ENCODE data around the gene ANKHD1. TPM values are rescaled to one million over a fixed set of nuclear protein-coding genes. Genes with fewer than 3 reads are reported as not detected.

ANKHD1 gene
- total and polyA plus RNA-seq, 4 donors, result 17.0 to 138 (median 94.8) TPM

GRCh38 chr5:140564196-140565023 is 162.8 kb downstream of the ANKHD1 start, which contains the start of the genes APBB3 and SLC35A4:
Gene APBB3 (minus strand): TSS chr5:140564598. CDS start chr5:140564245, 353 bp downstream.
Gene SLC35A4 (plus strand): TSS chr5:140564828. CDS start chr5:140567170, 2,342 bp downstream.
- intact Hi-C loops (cut with DNase I), result loop anchor here in 1 of 2 donors (2.0 to 10.0 kb wide), 3 partner anchors 73 to 164 kb away; partner anchors contain the start of genes ANKHD1, TMCO6 and ZMAT2
- no peaks in the 10 kb centered on the region for H3K36me3 ChIP-seq (ENCODE audit: control insufficient read depth in 1 of 2, insufficient read depth in 2 of 2, low read length in 1 of 2)

GRCh38 chr5:140565024-140565779 is 163.6 kb downstream of the ANKHD1 start:
- no peak for ATAC-seq (ENCODE audit: low FRiP score)
- intact Hi-C loops (cut with DNase I), result loop anchor here in 1 of 2 donors (2.0 to 10.0 kb wide), 2 partner anchors 140 to 164 kb away; partner anchors contain the start of genes ANKHD1 and ZMAT2
- Histone ChIP-seq H3K27ac (ENCODE audit: low read depth in 1 of 2, low read length in 2 of 2) (peak overlapping the region in 1 of 2 donors; percentile 47), H3K4me3 (ENCODE audit: low read length in 2 of 2) (peak overlapping the region; percentile 18 to 64), H3K4me1 (ENCODE audit: control insufficient read depth in 1 of 2, insufficient read depth in 2 of 2, low read length in 2 of 2) (no peaks in the 10 kb centered on the region), H3K9me3 (ENCODE audit: control insufficient read depth, low read length) (no peaks in the 10 kb centered on the region), H3K27me3 (ENCODE audit: control insufficient read depth in 1 of 2, insufficient read depth in 2 of 2, low read length in 1 of 2) (no peaks in the 10 kb centered on the region), H3K36me3 (ENCODE audit: control insufficient read depth in 1 of 2, insufficient read depth in 2 of 2, low read length in 1 of 2) (no peaks in the 10 kb centered on the region)
- DNase-seq, result no peak
- 5 to 7% methylated on average over 13 of the region's 13 CpGs for WGBS, 2 donors

More at GRCh38 chr5:140564196-140565023, 162.8 kb downstream of the ANKHD1 start, which contains the start of the genes APBB3 and SLC35A4:
- no peaks in the 10 kb centered on the region for H3K9me3 ChIP-seq (ENCODE audit: control insufficient read depth, low read length)
- H3K4me3 ChIP-seq (ENCODE audit: low read length in 2 of 2), result peak within 1 kb of the TSS; percentile 64 to 69
- DNase-seq, result peak; percentile 98 to 99
- ATAC-seq (ENCODE audit: low FRiP score), result peak; percentile 96
- no peaks in the 10 kb centered on the region for H3K27me3 ChIP-seq (ENCODE audit: control insufficient read depth in 1 of 2, insufficient read depth in 2 of 2, low read length in 1 of 2)
- H3K27ac ChIP-seq (ENCODE audit: low read depth in 1 of 2, low read length in 2 of 2), result peak within 1 kb of the TSS; percentile 29 to 91
- no peaks in the 10 kb centered on the region for H3K4me1 ChIP-seq (ENCODE audit: control insufficient read depth in 1 of 2, insufficient read depth in 2 of 2, low read length in 2 of 2)
- WGBS, 2 donors, result 0% methylated on average over 74 of the region's 74 CpGs

GRCh38 chr5:140565780-140566095 is 164.1 kb downstream of the ANKHD1 start:
- intact Hi-C loops (cut with DNase I), result loop anchor here (2.0 to 10.0 kb wide), 3 partner anchors 67 to 165 kb away; partner anchors contain the start of genes ANKHD1 (in 1 of the 2), CD14 (in 1 of the 2) and ZMAT2 (in 1 of the 2)
- Histone ChIP-seq H3K36me3 (ENCODE audit: control insufficient read depth in 1 of 2, insufficient read depth in 2 of 2, low read length in 1 of 2) (no peaks in the 10 kb centered on the region), H3K4me3 (ENCODE audit: low read length in 2 of 2) (no peak overlapping the region), H3K27ac (ENCODE audit: low read depth in 1 of 2, low read length in 2 of 2) (no peak overlapping the region), H3K4me1 (ENCODE audit: control insufficient read depth in 1 of 2, insufficient read depth in 2 of 2, low read length in 2 of 2) (no peaks in the 10 kb centered on the region), H3K9me3 (ENCODE audit: control insufficient read depth, low read length) (no peaks in the 10 kb centered on the region), H3K27me3 (ENCODE audit: control insufficient read depth in 1 of 2, insufficient read depth in 2 of 2, low read length in 1 of 2) (no peaks in the 10 kb centered on the region)
- ATAC-seq (ENCODE audit: low FRiP score), result no peak
- no peak for DNase-seq
- WGBS, 2 donors, result 79% methylated on average over 4 of the region's 4 CpGs

GRCh38 chr5:140566665-140567064 is 165.0 kb downstream of the ANKHD1 start:
- H3K4me3 ChIP-seq (ENCODE audit: low read length in 2 of 2), result no peak overlapping the region
- no peaks in the 10 kb centered on the region for H3K36me3 ChIP-seq (ENCODE audit: control insufficient read depth in 1 of 2, insufficient read depth in 2 of 2, low read length in 1 of 2)
- no peaks in the 10 kb centered on the region for H3K4me1 ChIP-seq (ENCODE audit: control insufficient read depth in 1 of 2, insufficient read depth in 2 of 2, low read length in 2 of 2)
- no peak for DNase-seq
- 91 to 94% methylated on average over 5 of the region's 5 CpGs for WGBS, 2 donors
- no peak overlapping the region for H3K27ac ChIP-seq (ENCODE audit: low read depth in 1 of 2, low read length in 2 of 2)
- ATAC-seq (ENCODE audit: low FRiP score), result no peak
- H3K27me3 ChIP-seq (ENCODE audit: control insufficient read depth in 1 of 2, insufficient read depth in 2 of 2, low read length in 1 of 2), result no peaks in the 10 kb centered on the region
- no peaks in the 10 kb centered on the region for H3K9me3 ChIP-seq (ENCODE audit: control insufficient read depth, low read length)
- intact Hi-C loops (cut with DNase I), result loop anchor here (2.0 to 10.0 kb wide), 2 partner anchors 66 to 138 kb away; partner anchors contain the start of genes CD14 (in 1 of the 2) and ZMAT2 (in 1 of the 2)

- no peaks in the 10 kb centered on the region for H3K36me3 ChIP-seq (ENCODE audit: control insufficient read depth in 1 of 2, insufficient read depth in 2 of 2, low read length in 1 of 2)
- no peak for ATAC-seq (ENCODE audit: low FRiP score)
- no peak for DNase-seq
- intact Hi-C loops (cut with DNase I), result loop anchor here (2.0 to 10.0 kb wide), 2 partner anchors 66 to 138 kb away; partner anchors contain the start of genes CD14 (in 1 of the 2) and ZMAT2 (in 1 of the 2)
- no peak overlapping the region for H3K4me3 ChIP-seq (ENCODE audit: low read length in 2 of 2)
- no peaks in the 10 kb centered on the region for H3K27me3 ChIP-seq (ENCODE audit: control insufficient read depth in 1 of 2, insufficient read depth in 2 of 2, low read length in 1 of 2)
- no peaks in the 10 kb centered on the region for H3K4me1 ChIP-seq (ENCODE audit: control insufficient read depth in 1 of 2, insufficient read depth in 2 of 2, low read length in 2 of 2)
- 88% methylated on average over 22 of the region's 22 CpGs for WGBS, 2 donors
- H3K9me3 ChIP-seq (ENCODE audit: control insufficient read depth, low read length), result no peaks in the 10 kb centered on the region
- no peak overlapping the region for H3K27ac ChIP-seq (ENCODE audit: low read depth in 1 of 2, low read length in 2 of 2)
Measured at GRCh38 chr5:140567136-140567818, 165.6 kb downstream of the ANKHD1 start.

- no peaks in the 10 kb centered on the region for H3K9me3 ChIP-seq (ENCODE audit: control insufficient read depth, low read length)
- no peak overlapping the region for H3K4me3 ChIP-seq (ENCODE audit: low read length in 2 of 2)
- no peaks in the 10 kb centered on the region for H3K27me3 ChIP-seq (ENCODE audit: control insufficient read depth in 1 of 2, insufficient read depth in 2 of 2, low read length in 1 of 2)
- intact Hi-C loops (cut with DNase I), result loop anchor here (2.0 to 10.0 kb wide), 2 partner anchors 65 to 137 kb away; partner anchors contain the start of genes CD14 (in 1 of the 2) and ZMAT2 (in 1 of the 2)
- no peak overlapping the region for H3K27ac ChIP-seq (ENCODE audit: low read depth in 1 of 2, low read length in 2 of 2)
- no peak for ATAC-seq (ENCODE audit: low FRiP score)
- no peaks in the 10 kb centered on the region for H3K36me3 ChIP-seq (ENCODE audit: control insufficient read depth in 1 of 2, insufficient read depth in 2 of 2, low read length in 1 of 2)
- no peaks in the 10 kb centered on the region for H3K4me1 ChIP-seq (ENCODE audit: control insufficient read depth in 1 of 2, insufficient read depth in 2 of 2, low read length in 2 of 2)
- DNase-seq, result no peak
- WGBS, 2 donors, result 95 to 97% methylated on average over 13 of the region's 13 CpGs
Measured at GRCh38 chr5:140567871-140568270, 166.2 kb downstream of the ANKHD1 start.

- H3K27ac ChIP-seq (ENCODE audit: low read depth in 1 of 2, low read length in 2 of 2), result no peak overlapping the region
- H3K4me3 ChIP-seq (ENCODE audit: low read length in 2 of 2), result no peak overlapping the region
- H3K36me3 ChIP-seq (ENCODE audit: control insufficient read depth in 1 of 2, insufficient read depth in 2 of 2, low read length in 1 of 2), result no peaks in the 10 kb centered on the region
- 91 to 97% methylated on average over 2 of the region's 2 CpGs for WGBS, 2 donors
- no peaks in the 10 kb centered on the region for H3K9me3 ChIP-seq (ENCODE audit: control insufficient read depth, low read length)
- ATAC-seq (ENCODE audit: low FRiP score) (no peak), DNase-seq (no peak)
- no peaks in the 10 kb centered on the region for H3K4me1 ChIP-seq (ENCODE audit: control insufficient read depth in 1 of 2, insufficient read depth in 2 of 2, low read length in 2 of 2)
- H3K27me3 ChIP-seq (ENCODE audit: control insufficient read depth in 1 of 2, insufficient read depth in 2 of 2, low read length in 1 of 2), result no peaks in the 10 kb centered on the region
- intact Hi-C loops (cut with DNase I), result loop anchor here in 1 of 2 donors (10.0 kb wide), 1 partner anchor 136 kb away; the partner anchor contains the start of gene ZMAT2
Measured at GRCh38 chr5:140568443-140569063, 166.9 kb downstream of the ANKHD1 start.

All from aorta (tissue), 5 donors.